SIG-M5 (cell line): Measurements from ENCODE around the gene POFUT2.
"Not testable (repeated sequence)": the region's sequence is repeated elsewhere in the genome, so short reads cannot be mapped to it uniquely, and the experiment has no call there.

Source experiments
- DNase-seq: peaks from one replicate; lab custom pipeline; 2025; lab: John Stamatoyannopoulos, UW

Gene POFUT2

DNA sequence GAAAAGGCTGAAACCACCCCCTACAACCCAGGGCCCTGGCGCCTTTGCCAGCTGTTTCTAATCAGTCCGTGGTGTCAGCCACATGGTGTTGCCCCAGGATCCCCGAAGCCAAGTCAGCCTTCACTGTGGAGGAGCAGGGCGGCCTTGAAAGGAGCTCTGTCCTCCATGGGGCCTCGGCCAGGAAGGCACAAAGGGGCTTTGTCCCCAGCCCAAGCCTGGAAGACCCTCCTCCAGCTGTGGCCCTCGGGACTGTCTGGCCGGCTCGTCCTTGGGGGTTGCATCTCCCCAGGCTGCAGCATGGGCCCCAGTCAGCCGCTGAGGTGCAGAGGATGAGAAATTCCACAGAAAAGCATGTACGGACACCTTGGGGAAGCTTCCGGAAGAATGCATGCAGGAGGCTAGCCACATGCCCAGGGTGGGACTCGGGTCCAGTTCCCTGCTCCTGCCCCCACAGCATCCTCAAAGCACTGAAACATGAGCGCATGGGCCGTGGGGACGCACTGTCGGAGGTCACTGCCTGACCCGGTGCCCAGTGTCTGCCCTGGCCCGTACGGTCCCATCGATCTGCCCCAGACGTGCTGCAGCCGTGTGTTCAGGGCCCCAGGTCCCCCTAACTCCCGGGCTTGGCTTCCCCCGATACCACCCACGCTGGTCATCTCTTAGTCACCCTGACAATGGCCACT lies 38.6 kb upstream of the POFUT2 start:
- DNase-seq: no peak

DNA sequence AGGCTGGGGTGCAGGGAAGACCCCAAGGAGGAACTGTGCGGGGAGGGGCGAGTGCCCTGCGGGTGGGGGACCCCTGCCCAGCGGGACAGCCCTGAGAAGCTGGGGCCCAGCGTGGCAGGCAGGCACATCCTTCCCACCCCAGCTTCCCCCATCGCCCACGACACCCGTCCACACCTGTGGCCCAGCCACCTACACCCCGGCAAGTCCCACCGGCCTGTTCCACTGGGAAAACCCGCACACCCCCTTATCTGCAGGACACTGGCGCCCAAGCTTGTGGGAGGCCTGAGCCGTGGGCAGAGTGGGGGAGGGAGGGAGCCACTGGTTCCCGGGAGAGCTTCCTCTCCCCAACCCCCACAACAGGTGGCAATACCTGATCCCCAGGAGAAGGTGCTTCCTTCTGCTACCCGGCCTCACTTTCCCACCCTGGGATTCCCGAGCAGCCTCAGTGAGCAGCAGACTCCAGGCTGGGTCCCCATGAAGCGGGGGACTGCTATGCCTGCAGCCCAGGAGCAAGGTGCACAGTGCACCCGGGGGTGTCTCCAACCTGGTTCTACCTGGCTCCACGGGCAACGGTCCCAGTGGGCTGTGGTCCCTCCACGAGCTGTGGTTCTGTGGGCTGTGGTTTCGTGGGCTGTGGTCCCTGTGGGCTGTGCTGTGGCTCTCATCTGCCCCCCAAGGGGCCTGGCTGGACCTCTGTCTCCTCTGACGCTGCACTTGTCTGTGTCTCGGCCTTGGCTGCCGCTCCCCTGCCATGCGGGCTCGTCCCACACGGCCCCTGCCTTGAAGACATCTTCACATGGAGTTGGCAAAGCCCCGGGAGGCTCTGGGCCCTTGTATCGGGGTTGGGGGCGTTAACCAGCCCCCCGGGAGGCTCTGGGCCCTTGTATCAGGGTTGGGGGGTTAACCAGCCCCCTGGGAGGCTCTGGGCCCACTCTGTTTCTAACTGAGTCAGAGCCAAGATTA lies 37.8 kb upstream of the POFUT2 start:
- no peak for DNase-seq

DNA sequence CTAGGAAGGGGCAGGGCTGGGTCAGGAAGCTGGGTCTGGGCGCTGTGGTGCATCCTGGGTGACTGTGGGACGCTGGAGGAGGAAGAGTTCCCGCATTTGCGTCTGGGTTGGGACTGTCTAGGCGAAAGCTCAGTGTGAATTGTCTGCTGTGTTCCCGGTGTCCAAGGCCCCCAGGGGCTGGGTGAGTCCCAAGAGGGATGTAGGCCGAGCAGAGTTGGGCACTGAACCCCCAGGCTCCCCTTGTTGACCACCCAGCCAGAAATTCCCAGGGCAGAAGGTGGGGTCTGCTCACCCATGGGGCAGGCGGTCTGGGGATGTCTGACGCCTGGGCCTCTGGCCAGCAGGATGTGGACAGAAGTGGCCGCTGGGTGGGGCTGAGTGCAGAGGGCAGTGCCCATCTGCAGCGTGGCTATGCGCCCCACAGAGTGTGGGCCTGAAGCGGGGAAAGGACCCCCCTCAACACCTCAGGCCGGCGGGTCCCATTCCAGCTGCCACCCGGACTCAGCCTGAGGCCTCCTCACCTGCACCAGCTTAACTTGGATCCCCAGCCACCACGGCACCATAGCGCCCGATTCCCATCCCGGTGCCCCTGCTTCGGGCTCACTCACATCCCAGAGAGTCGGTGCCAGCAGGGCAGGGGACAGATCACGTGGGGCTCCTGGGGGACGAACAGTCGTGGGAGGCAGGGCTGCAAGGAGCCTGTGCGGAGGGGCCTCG lies 37.0 kb upstream of the POFUT2 start:
- DNase-seq: no peak

DNA sequence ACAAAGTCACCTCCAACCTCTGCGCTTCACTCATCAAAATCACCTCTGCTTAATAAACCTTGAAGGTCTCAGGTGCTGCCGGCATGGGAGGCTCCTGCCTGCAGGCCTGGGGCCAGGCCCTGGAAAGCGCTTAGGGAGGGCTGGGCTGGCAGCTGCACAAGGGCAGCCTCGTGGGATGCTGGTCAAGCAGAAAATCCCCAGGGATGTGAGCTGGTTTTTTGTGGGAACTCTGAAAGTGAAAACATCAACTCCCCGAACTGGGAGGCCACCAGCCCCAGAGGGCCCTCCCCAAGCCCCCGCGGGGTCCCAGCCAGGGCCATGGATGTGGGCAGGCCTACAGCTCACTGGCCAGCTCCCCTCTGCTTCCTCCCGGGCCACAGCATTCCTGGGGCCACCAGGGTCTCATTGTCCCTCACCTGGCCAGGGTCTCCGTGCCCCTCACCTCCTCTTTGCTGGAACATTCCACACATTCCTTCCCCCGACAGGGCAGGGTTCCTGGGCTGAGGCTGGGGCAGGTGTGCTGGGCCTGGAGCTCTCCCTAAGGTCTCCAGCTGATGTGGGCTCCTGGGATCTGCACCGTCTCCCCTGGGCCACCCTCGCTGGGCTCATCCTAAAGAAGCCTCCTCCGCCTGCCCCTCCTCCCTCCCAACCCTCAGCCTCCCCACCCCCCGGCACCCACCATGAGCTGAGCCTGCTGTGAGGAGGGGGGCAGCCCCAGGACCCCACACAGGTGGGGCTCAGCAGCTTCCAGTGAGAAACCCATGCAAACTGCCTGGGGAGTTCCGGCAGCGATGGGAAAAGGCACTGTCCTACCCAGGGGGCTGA lies 36.0 kb upstream of the POFUT2 start:
- DNase-seq: no peak

DNA sequence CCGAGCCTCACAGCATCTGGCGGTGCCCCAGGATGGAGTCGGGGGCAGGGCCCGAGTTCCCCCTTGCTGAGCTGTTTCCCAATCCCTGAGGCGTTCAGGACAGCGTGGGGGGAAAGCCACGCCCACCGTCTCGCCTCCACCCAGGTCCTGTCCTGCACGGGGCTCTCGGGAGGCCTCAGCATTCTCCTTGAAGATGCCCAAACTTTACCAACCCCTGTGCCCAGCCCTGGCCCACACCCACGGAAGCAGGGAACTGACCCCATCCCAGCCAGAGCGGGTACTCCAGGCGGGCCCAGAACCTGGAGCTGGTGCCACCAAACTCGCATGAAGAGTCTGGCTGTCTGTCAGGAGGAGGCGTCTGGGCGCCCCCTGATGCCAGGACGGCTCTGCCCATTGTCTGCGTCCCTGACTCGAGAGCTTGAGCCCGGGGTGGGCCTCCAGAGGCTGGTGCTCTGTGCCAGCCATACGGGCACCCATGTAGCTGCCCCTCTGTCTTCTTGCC lies 35.3 kb upstream of the POFUT2 start:
- DNase-seq: no peak

DNA sequence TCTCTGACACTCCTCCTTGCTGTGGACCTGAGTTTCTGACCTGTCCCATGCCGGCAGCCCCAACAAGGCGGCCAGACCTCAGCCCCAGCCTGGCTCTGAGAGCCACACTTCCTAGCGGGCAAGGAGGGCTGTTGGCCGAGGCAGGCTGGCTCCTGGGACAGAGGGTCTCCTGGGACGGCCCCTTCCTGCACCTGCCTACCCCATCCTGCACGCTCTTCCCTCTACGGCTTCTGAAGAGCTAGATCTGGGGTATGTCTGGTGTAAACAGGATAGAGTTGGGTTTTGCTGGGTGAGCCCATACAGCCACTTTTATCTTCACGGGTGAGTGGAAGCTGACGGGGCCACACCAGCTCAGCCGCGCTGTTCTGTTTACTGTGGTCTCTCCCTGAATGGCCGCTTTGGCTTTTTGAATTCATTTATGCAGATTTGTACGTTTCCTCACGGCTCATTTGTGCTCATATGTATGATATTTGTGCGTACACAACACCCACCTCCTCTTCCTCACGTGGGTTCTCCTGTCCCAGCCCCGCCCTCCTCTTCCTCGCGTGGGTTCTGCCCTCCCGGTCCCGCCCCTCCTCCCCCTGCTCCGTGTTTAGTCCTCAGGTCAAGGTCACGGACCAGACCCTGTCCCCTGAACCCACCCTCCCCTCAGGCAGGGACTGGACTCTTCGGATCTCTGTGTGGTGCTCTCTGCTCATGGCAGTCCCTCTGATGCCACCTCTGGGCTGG lies 34.7 kb upstream of the POFUT2 start:
- no peak for DNase-seq

DNA sequence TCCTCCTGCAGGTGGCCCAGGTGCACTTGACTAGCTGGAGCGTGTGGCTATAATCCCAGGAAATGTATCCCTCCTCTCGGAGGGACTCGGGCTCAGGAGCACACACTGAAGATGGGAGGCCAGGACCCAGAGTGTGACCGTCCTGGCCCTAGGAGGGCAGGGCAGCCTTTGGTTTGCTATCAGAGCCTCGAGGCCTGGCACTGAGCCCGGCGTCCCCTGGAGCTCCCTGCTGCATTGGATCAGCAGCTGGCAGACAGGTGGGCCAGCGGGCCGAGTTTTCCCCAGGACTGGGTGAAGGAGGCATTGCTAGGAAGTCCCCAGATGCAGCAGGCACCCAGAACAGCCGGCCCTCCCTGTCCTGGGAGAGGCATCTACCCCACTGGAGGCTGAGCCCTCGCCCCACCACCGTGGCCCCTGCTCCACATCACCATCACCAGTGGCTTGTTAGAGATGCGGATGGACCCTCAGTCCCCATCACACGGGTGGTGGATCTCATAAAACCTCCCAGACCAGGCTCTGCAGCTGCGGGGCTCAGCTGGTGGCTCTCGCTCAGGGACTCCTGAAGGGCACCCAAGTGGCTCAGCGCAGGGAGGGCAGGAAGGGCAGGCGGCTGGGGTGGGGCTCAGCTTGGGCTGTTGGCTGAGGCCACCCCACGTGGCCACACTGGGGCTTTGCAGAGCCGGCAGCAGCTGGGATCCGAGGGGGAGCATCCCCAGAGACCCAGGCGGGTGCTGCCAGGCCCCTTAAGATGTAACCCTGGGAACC lies 32.7 kb upstream of the POFUT2 start:
- DNase-seq: no peak

DNA sequence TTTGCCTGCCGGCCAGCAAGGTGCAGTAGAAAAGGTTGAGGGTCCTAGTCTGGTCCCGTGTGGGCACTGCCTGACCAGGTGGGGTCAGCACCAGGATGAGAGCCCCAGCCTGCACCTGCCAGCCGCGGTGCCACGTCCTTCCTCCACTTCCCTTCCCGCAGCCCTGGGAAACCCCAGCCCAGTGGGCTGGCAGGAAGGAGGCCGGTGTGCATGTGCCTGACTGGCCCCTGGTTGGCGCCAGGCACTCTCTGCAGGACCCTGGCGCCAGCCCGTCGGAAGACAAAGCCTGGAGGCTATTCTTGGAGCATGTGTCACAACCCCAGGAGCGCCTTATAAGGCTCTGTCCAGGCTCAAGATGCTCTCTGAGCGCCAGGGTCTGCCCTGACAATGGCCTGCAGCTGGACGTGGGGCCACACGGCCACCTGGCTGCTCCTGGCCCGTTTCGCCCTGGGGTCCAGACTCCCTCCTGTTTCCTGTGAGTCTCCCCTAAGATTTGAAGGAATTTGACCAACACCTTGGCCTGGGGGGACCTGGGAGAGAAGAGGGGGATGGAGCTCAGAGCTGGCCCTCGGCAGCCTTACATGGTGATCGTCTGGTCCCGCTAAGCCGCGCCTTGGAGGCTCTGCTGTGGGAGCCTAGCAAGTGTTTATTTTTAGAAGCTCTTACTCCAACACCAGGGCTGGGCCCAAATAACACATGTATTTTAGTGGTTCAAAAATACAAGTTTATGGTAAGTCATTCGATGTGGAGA lies 31.9 kb upstream of the POFUT2 start:
- no peak for DNase-seq

DNA sequence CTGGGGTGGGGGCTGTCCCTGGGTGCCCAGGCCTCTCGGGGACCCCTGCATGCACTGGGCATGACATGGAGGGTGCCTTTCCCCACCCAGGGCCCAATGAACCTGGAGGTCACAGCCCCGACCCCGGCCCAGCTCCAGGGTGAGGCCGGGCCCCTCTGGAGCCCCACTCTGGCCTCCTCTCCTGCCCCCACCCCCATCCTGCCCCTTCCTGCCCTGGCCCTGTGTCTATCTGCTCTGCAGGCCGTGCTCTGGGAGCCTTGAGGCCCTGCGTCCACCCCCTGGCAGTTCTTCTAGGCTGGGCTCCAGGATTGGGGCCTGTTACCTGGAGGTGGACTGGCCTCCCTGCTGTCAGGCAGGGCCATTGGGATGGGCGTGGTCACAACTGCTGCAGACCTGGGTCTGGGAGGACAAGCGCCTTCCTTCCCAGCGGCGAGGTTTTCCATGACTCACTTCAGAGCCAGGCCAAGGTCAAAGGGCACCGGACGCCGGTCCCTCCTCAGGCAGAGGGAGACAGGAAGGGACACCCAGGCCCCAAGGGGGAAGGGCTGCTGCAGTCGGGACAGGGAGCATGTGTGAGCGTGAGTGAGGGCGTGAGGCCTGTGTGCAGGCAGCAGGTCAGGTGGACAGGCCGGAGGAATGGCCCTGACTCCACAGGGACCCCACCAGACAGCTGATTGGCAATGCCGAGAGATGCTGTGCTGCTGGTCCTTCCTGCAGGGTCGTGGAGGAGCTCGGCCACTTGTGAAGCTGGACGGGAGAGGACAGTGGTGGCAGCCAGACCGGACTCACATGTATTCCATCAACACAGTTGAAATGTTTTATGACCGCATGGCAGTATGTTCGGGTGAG lies 31.1 kb upstream of the POFUT2 start:
- no peak for DNase-seq

DNA sequence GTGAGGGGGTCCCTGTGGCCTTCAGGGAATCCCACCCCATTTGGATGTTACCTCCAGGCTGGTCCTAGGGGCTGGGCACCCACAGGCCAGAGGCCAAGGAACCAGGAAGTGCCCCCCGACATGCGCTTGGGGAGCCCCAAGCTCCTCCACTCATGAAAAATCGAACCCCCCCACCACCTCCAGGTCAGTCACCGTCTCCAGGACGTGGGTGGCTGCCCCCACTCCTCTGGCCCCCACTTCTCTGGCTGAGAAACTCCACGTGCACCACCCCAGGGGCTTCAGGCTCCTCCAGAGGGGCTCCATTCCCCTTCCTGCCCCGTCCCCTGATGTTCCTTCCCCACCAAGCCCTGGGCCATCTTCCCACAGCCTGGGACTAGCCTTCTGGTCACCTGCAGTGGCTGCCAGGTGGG lies 30.5 kb upstream of the POFUT2 start:
- no peak for DNase-seq

DNA sequence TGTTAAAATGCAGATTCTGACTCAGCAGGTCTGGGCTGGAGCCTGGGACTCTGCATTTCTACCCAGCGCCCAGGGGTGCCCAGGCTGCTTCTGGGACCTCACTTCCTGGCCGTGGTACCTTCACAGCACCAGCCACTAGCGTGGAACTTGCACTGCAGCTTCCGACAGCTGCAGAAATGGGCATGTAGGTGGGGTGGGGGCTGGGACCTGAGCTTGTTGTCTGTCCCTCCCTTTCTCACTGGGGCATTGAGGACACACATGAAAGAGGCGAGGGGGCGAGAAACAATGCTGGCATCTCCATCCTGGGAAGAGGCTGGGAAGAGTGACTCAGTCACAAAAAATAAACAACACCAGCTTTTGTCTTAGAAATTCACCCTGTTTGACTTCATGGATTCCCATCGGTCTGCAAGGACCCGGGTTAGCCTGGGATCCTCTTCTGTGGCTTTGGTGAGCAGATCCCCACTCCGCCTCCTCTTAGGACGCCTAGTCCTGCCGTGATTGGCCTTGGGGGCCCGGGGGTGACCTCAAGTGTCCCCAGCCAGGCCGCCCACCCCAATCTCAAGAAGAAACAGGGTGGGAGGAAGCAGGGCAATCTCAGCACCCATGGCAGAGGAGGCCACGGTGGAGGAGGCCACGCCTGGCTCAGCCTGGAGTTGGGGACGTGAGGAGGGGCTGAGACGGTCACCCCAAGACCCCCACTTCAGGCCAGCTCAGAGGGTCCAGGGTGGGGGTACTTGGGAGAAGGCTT lies 29.9 kb upstream of the POFUT2 start:
- DNase-seq: no peak

DNA sequence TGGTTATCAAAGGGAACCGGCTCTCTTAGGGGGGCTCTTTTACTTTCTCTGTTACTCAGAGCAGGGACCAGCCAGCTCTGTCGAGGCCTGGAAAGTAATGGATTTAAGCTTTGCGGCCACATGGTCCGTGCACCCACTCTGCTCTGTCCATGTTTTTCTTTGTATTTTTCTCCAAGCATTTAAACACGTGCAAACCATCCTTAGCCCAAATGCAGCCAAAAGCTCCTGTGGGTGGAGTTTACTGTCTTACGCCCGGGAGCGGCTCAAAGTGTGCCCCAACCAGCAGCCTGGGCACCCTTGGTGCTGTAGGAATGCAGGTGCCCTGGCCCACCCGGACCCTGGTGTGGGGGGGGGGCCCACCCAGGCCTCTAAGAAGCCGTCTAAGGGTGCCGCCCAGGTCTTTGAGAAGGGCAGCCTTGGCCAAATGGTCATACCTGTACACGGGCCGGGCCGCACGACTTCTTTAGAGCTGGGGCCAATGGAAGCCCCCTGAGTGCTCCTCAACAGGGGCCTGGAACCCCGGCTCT lies 29.2 kb upstream of the POFUT2 start:
- no peak for DNase-seq

DNA sequence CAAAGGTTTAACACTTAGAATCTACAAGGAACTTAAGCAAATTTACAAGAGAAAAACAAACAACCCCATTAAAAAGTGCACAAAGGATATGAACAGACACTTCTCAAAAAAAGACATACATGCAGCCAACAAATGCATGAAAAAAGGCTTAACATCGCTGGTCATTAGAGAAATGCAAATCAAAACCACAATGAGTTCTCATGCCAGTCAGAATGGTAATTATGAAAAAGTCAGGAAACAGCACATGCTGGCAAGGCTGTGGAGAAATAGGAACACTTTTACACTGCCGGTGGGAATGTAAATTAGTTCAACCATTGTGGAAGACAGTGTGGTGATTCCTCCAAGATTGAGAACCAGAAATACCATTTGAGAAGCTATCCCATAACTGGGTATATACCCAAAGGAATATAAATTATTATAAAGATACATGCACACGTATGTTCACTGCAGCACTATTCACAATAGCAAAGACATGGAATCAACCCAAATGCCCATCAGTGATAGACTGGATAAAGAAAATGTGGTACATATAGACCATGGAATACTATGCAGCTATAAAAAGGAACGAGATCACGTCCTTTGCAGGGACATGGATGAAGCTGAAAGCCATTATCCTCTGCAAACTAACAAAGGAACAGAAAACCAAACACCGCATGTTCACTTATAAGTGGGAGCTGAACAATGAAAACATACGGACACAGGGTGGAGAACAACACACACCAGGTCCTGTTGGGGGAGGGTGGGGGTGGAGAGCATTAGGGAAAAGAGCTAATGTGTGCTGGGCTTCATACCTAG lies 28.2 kb upstream of the POFUT2 start:
- not testable (repeated sequence) for DNase-seq

DNA sequence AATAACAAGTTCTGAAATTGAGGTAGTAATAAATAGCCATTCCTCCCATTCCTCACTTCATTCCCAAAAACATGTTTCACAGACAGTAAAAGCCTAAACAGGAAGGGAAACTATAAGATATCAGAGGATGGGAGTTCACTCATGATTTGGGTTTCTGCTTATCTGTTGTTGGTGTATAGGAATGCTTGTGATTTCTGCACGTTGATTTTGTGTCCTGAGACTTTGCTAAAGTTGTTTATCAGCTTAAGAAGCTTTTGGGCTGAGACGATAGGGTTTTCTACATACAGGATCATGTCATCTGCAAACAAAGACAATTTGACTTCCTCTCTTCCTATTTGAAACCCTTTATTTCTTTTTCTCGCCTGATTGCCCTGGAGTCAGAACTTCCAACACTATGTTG lies 26.0 kb upstream of the POFUT2 start:
- no peak for DNase-seq

DNA sequence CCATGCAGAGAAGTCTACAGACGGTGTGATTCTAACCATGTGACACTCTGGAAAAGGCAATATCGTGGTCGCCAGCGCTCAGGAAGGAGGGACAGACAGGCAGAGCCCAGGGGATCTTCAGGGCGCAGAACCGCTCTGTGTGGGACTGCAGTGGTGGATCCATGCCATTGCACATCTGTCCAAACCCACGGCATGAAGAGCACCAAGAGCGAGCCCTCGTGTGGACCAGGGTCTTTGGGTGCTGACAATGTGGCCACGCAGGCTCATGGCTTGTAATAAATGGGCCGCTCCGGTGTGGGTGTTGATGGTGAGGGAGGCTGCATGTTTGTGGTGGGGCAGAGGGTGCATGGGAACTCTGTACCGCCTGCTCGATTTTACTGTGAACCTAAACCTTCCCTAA lies 25.3 kb upstream of the POFUT2 start:
- no peak for DNase-seq

DNA sequence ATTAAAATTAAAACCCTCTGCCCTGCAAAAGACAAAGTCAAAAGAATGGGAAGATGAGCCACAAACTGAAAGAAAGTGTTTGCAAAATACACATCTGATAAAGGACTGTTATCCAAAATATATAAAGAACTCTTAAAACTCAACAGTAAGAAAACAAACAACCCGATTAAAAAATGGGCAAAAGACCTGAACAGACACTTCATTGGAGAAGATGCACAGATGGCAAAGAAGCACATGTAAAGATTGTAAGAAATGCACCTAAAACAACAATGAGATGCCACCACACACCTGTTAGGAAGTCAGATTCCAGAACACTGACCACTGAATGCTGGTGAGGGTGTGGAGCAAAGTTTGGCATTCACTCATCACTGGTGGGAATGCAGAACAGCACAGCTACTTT lies 24.6 kb upstream of the POFUT2 start:
- DNase-seq: no peak

DNA sequence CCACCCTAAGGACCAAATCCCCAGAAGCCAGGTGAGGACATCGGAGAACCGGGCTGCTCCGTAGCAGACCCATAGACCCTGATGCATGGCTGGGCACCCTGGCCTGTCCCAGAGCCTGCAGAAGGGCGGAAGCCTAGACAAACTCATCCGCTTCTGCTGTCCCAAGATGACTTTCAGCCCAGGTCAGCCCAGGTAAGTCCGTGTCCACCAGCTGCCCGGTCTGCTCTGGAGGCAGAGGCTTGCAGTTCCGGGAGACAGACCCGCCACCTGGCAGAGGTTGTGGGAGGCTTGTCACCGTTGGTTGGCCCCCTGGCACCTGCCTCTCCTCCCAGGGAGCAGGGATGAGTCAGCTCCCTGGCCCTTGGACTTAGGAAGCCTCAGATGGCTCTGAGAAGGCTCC lies 22.8 kb upstream of the POFUT2 start:
- DNase-seq: no peak
